Hindlimb muscle (tissue), 1 donor: ENCODE data around the gene GTF3C2. TPM values are rescaled to one million over a fixed set of nuclear protein-coding genes. Genes with fewer than 3 reads are reported as not detected.

Experiments
- DNase-seq: peaks from one replicate; pipeline ENCODE4 v3.0.0-alpha.2; 2013
- polyA plus RNA-seq: library from polyadenylated mRNA; unstranded; fragments of 120-200 nt; gene quantifications from one replicate; pipeline ENCODE4 v1.2.1, GENCODE V29; 2013; ENCODE audit not compliant: insufficient read length

The GTF3C2 gene
- polyA plus RNA-seq, 1 donor = 32.5 TPM

DNA sequence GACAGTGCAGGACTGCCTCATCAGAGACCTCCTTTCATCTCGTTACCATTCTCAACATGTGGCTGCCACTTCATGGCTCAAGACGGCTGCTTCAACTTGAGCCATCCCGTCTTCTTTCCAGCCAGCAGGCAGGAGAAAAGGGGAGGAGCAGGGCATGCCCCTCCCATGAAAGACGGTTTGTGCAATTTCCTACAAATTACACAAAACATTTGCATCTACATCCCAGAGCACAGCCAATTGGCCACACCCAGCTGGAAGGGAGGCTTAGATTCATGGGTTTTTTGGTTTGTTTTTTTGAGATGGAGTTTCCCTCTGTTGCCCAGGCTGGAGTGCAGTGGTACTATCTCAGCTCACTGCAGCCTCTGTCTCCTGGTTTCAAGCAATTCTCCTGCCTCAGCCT, 60.1 kb downstream of the GTF3C2 start:
- DNase-seq = no peak

DNA sequence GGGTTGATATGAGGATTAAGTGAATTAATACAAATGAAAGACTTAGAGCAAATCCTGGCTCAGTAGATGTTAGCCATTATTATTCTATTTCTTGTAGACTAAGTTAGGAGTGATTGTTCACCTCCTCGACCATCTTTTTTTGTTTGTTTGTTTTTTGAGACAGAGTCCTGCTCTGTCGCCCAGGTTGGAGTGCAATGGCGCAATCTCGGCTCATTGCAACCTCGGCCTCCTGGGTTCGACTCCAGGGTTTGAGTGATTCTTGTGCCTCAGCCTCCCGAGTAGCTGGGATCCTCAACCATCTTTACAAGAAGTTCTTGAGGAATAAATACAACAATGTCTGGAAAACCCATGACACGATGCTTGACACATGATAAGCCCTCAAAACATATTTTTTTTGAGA, 61.6 kb downstream of the GTF3C2 start:
- DNase-seq = no peak

DNA sequence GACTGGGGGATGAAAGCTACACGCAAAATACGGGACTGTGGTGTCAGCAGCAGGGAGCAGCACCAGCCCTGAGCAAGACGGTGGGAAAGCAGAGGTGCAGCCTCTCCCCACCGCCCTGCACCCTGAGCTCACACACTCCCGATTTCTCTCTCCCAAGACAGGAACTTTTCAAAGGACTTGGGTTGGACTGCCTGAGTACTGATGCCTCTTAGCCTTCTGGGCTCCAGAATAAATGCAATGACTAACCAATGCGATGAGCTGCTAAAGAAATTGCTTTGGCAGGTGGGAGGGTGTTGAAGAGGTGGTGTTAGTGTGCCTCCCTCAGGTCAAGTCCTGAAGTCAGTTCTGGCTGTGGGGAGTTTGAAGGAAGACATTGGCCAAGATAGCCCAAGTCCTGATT, 64.7 kb downstream of the GTF3C2 start:
- DNase-seq = no peak

DNA sequence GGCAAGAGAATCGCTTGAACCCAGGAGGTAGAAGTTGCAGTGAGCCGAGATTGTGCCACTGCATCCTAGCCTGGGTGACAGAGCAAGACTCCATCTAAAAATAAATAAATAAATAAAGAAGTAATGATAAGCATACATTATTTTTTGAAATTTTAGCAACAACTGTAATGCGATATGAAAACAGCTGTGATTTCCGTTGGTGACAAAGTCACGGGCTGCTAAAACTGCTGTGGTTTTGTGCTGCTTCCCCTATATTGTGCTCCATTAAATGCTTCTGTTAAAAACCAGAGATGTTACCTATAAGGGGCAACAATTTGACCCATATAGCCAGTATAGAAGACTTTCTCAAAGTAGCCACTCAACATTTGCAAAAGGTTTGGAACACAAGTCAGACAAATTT, 66.0 kb downstream of the GTF3C2 start:
- no peak for DNase-seq

DNA sequence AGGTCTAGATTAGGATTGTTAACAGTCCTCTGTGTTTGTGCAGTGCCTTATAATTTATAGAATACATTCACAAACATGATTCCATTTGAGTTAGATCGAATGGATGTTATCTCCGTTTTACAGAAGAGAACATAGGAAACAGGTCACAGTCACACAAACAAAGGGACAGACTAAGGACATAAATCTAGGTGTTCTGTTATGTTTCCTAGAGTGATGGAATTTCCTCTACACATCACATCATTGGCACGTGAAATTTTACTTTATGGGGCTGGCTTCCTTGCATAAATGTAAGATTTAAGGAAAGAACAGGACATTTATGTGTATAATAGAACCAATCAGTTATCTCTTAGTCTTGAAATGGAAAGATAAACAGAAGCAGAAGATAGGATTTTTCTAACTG, 68.0 kb downstream of the GTF3C2 start:
- no peak for DNase-seq

DNA sequence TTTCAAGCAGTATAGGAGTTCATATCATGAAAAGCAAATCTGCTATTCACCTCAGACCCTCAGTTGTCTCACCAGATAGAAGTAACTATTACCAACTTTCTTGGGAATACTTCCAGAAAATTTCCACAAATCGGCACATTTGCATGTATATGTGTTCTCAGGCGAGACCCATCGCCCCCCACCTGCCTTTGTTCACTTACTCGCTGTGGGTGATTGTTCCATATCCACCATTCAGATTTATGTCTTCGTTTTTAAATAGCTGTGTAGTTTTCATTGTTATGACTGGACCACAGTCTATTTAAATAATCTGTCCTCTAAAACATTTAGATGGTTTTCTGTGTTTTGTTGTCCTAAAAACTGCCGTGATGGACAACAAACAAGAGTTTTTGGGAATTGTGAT, 71.1 kb downstream of the GTF3C2 start:
- DNase-seq = no peak

DNA sequence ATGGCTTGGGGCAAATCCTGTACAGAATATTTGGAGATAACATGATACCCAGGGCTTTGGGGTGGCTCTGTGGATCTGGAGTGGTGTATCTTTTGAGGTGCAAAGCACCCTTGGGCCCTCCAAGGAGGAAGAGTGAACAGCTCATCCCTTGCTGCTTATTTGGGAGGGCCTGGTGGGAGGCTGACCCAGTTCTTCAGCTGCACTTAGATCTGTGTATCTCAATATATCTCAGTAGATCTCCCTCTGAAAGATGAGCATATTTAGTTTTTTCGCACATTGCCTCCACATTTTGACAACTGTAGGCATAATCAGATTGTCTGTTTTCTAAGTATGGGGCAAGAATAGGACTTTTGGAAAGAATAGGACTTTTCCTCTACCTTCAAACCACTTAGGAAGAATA, 71.6 kb downstream of the GTF3C2 start:
- DNase-seq = no peak

DNA sequence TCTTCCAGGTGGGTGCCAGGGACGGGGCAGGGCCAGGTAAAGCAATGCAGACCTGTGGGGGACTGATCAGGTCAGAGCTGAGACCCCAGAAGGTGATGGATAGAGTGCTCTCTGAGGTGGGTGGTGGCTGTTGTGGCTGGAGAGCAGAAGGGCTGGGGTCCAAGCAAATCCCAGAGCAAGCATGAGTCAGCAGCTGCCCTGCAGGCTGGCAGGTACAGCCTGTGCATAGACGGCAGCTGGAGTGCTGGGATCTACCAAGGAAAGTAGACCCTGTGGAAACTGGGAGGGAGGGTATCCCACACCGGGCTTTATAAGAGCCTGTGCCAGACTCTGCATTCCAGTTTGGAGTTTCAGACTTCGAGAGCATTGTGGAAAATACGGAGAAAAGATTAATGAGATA, 73.7 kb downstream of the GTF3C2 start:
- DNase-seq = no peak

DNA sequence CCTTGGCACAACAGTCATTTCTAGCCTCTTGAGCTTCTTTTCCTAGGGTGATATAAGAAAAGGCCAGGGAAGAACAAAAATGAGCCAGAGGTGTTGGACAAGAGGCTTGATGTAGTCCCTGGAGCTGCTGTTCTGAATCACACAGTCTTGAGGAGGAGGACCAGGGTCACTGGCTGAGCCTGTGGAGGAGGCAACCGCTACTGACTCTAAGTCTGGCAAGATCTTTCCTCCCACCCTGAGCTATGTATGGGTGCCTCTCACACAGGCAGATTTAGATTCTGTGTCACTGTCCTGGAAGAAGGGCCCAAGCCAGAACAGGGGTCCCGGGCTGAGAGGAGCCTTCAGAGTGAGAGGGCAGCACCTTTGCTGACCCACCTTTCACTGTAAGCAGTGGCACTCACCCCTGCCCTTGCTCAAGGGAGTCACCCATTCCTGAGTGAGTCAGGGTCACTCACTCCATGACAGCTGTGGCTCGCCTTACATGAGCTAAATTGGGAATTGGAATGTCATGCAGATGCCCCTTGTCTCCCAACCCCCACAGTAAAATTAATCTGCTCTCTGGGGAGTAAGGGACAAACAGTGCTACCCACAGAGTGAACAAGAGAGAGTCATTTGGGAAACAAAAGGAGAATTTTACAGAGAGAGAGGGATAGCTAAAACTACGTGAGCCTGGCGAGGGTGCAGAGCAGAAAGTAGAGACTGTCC, 74.6 kb downstream of the GTF3C2 start, which contains the start of gene TRIM54:
Gene TRIM54, plus strand, starts transcription at position 575 of the 705 bp plus-strand sequence. CDS start 303 bp downstream, outside the sequence.
- no peak for DNase-seq

DNA sequence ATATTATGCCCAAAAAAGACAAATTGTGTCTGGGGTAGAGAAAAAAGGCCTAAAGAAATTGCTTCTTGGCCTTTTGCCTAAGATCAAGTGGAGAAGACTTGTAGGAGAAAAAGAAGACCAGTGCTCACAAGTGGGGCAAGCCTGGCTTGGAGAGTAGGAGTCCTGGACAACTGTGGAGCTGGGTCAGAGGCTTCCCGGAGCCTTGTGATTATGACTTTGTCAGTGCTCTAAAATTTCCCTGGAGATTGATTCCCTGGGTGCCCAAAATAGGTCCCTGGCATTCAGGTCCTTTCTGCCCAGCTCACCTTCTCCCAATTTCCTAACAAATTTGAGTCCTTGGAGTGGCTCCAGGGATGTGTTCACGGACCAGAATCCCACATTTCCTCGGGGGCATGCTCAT, 75.1 kb downstream of the GTF3C2 start:
- DNase-seq = no peak

DNA sequence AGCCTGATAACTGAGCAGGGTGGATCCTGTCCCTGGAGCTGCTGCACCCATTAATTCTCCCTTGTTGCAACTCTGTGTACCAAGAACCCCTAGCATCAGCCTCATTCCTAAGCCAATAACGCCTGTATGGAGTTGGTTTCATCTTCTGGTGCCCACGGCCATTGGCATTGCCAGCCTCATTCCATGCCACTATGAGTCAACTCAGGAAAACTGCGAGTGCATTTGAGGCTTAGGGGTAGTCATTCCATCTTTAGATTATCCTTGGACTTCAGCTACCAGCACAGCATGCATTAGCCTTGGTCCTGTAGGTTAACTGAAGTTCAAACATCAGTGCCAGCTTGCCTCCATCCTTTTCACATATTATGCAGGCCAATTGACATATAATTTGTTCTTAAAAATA, 75.7 kb downstream of the GTF3C2 start:
- DNase-seq = no peak

DNA sequence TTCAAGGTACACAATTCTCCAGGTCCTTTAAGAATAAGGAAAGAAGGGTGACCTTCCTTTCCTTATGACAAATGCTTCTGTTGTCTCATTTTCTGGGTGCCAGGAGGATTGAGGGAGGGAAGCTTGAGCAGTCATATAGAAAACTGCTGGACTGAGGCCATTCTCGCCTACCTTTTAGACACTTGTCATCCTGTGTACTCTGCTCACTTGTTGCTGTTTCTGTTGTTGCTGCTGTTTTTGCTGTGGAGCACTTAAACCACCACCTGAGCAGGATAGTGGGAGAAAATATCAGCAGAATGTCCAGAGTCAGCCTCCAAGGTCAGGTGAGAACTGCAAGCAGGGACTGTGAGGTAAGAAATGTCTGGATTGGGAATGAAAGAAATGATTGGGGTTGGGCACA, 78.6 kb downstream of the GTF3C2 start:
- DNase-seq = no peak

Other genes starting within 250 kb of the GTF3C2 start
- 0.75 TPM for gene CGREF1, start 237.6 kb downstream of the GTF3C2 start, polyA plus RNA-seq
- gene ABHD1, start 232.9 kb downstream of the GTF3C2 start, polyA plus RNA-seq = 0.18 TPM
- gene PREB, start 222.1 kb downstream of the GTF3C2 start, polyA plus RNA-seq = 35.1 TPM
- not detected for gene PRR30, start 217.4 kb downstream of the GTF3C2 start, polyA plus RNA-seq
- 0.17 TPM for gene TCF23, start 207.8 kb downstream of the GTF3C2 start, polyA plus RNA-seq
- gene ATRAID, start 144.7 kb downstream of the GTF3C2 start, polyA plus RNA-seq = 83.7 TPM
- gene SLC5A6, start 144.5 kb downstream of the GTF3C2 start, polyA plus RNA-seq = 18.6 TPM
- gene CAD, start 139.4 kb downstream of the GTF3C2 start, polyA plus RNA-seq = 28.0 TPM
- gene SLC30A3, start 93.7 kb downstream of the GTF3C2 start, polyA plus RNA-seq = 2.8 TPM
- 0.34 TPM for gene DNAJC5G, start 81.3 kb downstream of the GTF3C2 start, polyA plus RNA-seq
- 128 TPM for gene TRIM54, start 74.3 kb downstream of the GTF3C2 start, polyA plus RNA-seq
- 2.5 TPM for gene UCN, start 48.3 kb downstream of the GTF3C2 start, polyA plus RNA-seq
- 46.8 TPM for gene MPV17, start 33.7 kb downstream of the GTF3C2 start, polyA plus RNA-seq
- gene EIF2B4, start 13.6 kb upstream of the GTF3C2 start, polyA plus RNA-seq = 34.4 TPM
- 75.0 TPM for gene SNX17, start 13.9 kb upstream of the GTF3C2 start, polyA plus RNA-seq
- 15.4 TPM for gene ZNF513, start 24.0 kb upstream of the GTF3C2 start, polyA plus RNA-seq
- 57.8 TPM for gene PPM1G, start 52.8 kb upstream of the GTF3C2 start, polyA plus RNA-seq
- gene NRBP1, start 71.9 kb upstream of the GTF3C2 start, polyA plus RNA-seq = 115 TPM
- 1.4 TPM for gene KRTCAP3, start 85.6 kb upstream of the GTF3C2 start, polyA plus RNA-seq
- 27.5 TPM for gene IFT172, start 133.0 kb upstream of the GTF3C2 start, polyA plus RNA-seq
- 8.2 TPM for gene FNDC4, start 138.4 kb upstream of the GTF3C2 start, polyA plus RNA-seq
- 0.22 TPM for gene GCKR, start 140.1 kb upstream of the GTF3C2 start, polyA plus RNA-seq
- 42.3 TPM for gene ZNF512, start 226.3 kb upstream of the GTF3C2 start, polyA plus RNA-seq